GM12891 (cell line): ENCODE measurements around the gene CSN2.

Source experiments
- PAX5 ChIP-seq: IDR thresholded peaks from 2 replicates; pipeline ENCODE4 v1.6.1; 2011; ENCODE audit warnings: low read length, moderate library complexity, mild to moderate bottlenecking; ENCODE audit not compliant: insufficient read depth, severe bottlenecking
- POLR2A ChIP-seq: IDR thresholded peaks from 2 replicates; pipeline ENCODE4 v1.6.1; 2011; ENCODE audit warnings: low read depth, low read length, control low read depth
- POLR2AphosphoS5 ChIP-seq: IDR thresholded peaks from 2 replicates; pipeline ENCODE4 v1.6.1; 2011; ENCODE audit warnings: low read depth, low read length, control low read depth
- TAF1 ChIP-seq: IDR thresholded peaks from 2 replicates; pipeline ENCODE4 v1.6.1; 2011; ENCODE audit warnings: low read depth, low read length, control low read depth

DNA sequence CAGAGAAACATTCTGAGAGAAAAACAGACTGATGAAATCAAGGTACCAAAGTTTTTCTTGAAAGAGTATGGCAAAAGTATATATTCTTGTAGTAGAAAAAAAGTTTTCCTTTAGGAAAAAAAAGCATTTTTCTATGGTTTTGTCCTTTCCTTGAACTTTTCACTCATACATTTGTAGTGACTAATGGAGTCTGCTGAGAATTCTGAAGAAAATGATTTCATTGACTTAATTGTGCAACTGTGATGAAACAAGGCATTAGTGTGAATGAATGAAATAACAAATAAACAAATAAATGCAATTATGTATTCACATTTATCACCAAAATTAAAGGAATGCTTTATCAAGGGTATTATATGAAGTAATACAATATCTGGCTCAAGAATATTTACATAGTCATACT, 29.0 kb downstream of the CSN2 start:
- TF ChIP-seq POLR2A (no peak), TAF1 (no peak), POLR2AphosphoS5 (no peak), PAX5 (no peak)
